Activated CD8-positive, alpha-beta memory T cell treated with anti-CD3 and anti-CD28 coated beads, Interleukin-2, amount 50 U/mL, for 24 hours (primary cell): ENCODE data around the gene HSFX1.
"Not testable (repeated sequence)": the region's sequence is repeated elsewhere in the genome, so short reads cannot be mapped to it uniquely, and the experiment has no call there.

ENCODE experiments used
- DNase-seq: peaks from one replicate; pipeline ENCODE4 v3.0.0-alpha.2; 2020; ENCODE audit errors: extremely low read depth

HSFX1 gene, protein sequence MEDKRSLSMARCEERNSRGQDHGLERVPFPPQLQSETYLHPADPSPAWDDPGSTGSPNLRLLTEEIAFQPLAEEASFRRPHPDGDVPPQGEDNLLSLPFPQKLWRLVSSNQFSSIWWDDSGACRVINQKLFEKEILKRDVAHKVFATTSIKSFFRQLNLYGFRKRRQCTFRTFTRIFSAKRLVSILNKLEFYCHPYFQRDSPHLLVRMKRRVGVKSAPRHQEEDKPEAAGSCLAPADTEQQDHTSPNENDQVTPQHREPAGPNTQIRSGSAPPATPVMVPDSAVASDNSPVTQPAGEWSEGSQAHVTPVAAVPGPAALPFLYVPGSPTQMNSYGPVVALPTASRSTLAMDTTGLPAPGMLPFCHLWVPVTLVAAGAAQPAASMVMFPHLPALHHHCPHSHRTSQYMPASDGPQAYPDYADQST

GRCh38 chrX:149773768-149774167 lies at the start of gene HSFX1:
HSFX1 (plus strand) TSS chrX:149774068; CDS start chrX:149774682, 614 bp downstream.
- not testable (repeated sequence) for DNase-seq

- not testable (repeated sequence) for DNase-seq
Observed at GRCh38 chrX:149727308-149727707, 46.6 kb upstream of the HSFX1 start.

DNA sequence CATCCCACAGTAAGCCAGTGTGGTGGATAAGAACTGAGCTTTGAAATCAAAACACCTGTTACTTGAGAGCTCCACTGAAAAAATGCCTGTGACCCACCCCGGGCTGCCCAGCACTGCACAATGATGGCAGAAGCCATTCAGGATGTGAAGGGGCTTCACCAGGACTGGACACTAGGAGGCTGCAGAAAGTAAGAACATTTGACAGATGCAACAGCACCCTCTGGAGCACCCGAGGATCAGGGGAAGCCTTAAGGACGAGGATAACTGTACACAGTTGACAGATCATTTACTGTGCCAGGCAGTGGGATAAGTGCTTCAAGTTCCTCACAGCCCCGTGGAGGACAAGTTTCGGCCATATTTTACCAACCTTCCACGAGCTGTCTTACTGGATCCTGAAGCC lies 31.6 kb upstream of the HSFX1 start:
- not testable (repeated sequence) for DNase-seq

GRCh38 chrX:149746390-149747007 lies 27.4 kb upstream of the HSFX1 start:
- DNase-seq, result not testable (repeated sequence)

DNA sequence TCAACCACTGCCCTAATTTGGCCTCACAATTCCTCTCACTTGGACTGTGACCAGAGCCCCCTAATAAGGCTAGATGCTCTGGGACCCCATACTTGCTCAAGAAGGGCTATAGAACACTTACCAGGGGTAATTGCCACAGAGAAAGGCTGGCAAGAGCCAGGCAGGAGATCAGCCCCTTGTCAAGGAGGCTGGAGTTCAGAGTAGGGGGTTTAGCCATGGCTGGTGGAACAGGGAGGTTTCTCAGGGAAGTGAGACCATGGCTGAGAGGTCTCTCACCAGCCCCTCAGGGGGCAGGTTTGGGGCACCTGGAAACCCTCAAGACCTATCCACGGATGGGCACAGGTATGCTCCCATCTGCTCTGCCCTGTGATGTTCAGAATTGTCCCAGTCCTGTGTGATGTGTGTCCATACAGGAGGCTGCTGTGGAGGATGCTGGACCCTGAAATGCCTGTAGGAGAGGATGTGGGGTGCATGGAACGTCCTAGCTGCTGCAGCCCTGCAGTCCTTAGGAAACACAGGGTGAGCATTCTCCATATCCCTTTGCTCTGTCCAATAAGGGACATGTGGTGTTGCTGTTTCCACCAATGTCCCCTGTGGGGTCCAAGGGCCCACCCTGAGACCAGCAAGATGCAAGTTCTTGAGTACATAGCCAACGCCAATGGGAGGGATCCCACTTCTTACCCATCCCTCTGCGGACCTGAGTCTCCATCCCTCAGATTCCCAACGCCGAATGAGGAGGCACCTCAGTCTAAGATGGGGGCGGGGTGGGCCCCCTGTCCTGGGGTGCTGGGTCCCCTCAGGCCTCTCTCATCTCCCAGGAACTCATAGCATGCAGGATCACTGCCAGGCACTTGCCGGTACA lies 16.4 kb upstream of the HSFX1 start:
- DNase-seq, result no peak

GRCh38 chrX:149758068-149758714 lies 15.7 kb upstream of the HSFX1 start:
- no peak for DNase-seq

DNA sequence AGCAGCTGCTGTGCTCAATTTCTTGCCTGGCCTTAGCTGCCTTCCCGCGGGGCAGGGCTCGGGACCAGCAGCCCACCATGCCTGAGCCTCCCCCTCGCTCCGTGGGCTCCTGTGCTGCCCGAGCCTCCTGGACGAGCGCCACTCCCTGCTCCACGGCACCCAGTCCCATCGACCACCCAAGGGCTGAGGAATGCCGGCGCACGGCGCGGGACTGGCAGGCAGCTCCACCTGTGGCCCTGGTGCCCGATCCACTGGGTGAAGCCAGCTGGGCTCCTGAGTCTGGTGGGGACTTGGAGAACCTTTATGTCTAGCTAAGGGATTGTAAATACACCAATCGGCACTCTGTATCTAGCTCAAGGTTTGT lies 15.2 kb upstream of the HSFX1 start:
- not testable (repeated sequence) for DNase-seq

- DNase-seq, result no peak
Observed at GRCh38 chrX:149759824-149760223, 14.0 kb upstream of the HSFX1 start.

DNA sequence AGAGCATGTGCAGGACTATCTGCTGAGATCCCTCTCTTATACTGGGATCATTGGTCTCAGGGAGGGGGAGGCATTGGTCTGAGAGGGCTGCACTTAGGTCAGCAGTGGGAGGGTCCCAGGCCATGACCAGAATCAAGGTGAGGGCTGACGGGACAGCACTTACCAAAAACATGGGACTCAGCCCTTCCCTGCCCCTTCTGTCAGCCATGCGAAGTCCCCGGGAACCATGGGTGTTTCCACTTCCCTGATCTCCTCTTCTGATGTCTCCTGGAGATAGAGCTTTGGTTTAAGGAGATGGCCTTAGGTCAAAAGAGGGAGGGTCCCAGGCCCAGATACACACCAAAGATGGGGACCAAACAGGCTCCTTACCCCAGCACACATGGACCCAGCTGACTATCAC lies 12.9 kb upstream of the HSFX1 start:
- DNase-seq, result no peak

DNA sequence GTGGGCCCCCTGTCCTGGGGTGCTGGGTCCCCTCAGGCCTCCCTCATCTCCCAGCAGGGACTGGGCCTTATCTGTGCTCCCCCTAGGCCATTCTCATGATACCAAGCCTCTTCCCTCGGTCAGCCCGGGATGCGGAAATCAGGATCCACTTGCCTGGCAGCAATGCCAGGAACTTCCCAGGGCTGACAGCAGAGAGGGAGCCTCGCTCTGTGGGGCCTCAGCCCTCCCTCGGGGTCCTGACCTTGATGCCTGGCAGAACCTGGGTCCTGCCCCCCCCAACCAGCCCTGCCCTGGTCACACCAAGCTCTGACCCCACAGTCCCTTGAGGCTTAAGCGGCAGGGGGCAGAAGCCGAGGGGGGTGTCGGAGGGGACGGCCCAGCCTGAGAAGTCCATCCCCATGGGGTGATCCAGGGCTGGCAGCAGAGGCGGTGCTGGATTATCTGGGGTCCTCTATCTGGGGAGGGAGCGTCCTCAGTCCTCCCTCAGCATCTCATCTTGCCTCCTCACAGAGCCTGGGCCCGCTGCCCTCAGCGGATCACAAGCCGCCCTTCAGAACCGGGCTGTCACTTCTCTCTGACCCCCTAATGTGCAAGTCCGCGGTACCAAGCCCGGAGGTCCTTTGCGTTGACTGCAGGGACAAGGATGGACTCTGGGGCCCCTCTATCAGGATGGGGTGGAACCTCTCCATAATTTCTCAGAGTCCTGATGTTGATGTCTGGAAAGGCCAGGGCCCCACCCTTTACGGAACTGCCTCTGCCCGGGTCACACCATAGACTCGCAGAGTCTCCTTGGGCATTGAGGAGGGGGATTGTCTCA lies 11.8 kb upstream of the HSFX1 start:
- not testable (repeated sequence) for DNase-seq

- no peak for DNase-seq
Observed at GRCh38 chrX:149762696-149763614, 10.9 kb upstream of the HSFX1 start.

GRCh38 chrX:149770344-149770743 lies 3.5 kb upstream of the HSFX1 start:
- DNase-seq, result not testable (repeated sequence)

DNA sequence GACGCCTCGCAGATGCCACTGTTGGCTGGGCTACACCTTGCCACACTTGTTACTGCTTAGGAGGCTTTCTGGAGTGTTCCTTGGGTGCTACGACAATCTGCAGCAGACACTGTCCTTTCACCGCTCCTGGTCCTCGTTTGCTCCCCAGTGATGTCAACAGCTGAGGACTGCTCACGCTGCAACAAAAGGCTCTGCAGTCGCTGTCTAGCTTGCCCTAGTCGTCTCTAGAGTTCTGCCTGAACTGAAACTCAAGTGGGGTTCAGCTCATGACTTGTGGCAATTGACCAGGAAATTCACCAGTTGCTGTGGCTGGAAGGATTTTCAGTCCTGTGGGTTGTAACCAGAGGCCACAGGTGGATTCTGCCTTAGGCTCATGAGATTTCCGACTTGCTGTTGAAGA lies 842 bp upstream of the HSFX1 start:
- not testable (repeated sequence) for DNase-seq

DNA sequence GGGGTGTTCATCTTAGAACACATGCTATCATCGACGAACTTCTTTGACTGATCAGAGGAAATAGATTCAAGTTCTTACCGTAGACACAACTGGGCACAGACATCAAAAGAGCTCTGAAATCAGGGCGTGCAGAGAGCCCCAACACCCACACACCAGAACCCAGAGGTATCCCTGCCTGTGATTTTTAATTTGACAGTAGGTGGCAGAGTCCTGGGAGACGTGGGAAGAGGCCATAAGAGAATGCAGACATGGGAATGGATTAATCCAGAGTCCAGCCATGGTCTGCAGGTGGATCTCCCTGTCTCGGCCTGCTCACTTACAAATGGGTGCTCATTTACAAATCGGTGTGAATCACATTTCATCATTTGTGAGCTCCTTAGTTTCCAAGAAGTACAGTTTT lies 4.1 kb downstream of the HSFX1 start:
- DNase-seq, result not testable (repeated sequence)

- DNase-seq, result not testable (repeated sequence)
Observed at GRCh38 chrX:149781727-149782126, 7.9 kb downstream of the HSFX1 start, which contains the start of gene MAGEA9. MAGEA9 (plus strand) TSS chrX:149781930; CDS start chrX:149786211, 4,281 bp downstream.

GRCh38 chrX:149795531-149795930 lies 21.7 kb downstream of the HSFX1 start:
- not testable (repeated sequence) for DNase-seq

GRCh38 chrX:149799095-149799714 lies 25.3 kb downstream of the HSFX1 start:
- no peak for DNase-seq

DNA sequence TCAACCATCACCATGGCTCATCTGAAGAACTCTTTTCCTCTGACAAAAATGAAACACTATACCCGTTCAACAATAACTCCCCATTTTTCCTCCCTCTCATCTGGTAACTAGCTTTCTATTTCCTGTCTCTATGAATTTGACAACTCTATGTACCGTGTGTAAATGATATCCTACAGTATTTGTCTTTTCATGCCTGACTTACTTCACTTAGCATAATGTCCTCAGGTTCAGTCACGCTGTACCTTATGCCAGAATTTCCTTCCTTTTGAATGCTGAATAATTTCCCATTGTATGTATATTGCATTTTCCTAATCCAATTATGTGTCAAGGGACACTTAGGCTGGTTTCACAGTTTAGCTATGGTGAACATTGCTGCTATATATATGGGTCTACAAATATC lies 26.1 kb downstream of the HSFX1 start:
- DNase-seq, result no peak

- DNase-seq, result no peak
Observed at GRCh38 chrX:149803458-149804062, 29.7 kb downstream of the HSFX1 start.
